KMS-11 (cell line): Measurements from ENCODE around the gene ZRANB1.

Source experiments
- H2AFZ ChIP-seq: fragments of 200-600 bp; sonication (generic); 2 replicates; pipeline ENCODE4 v1.6.1; 2016; ENCODE audit warnings: antibody characterized with exemption, mixed run types, low read depth
- H3K27ac ChIP-seq: fragments of 200-600 bp; sonication (generic); 2 replicates; pipeline ENCODE4 v1.6.1; 2016; ENCODE audit warnings: mild to moderate bottlenecking, mixed run types
- H3K27me3 ChIP-seq: fragments of 200-600 bp; sonication (generic); 2 replicates; pipeline ENCODE4 v1.6.1; 2017; ENCODE audit warnings: mild to moderate bottlenecking, low read depth, mixed run types, moderate library complexity; ENCODE audit not compliant: insufficient read depth
- H3K36me3 ChIP-seq: fragments of 200-600 bp; sonication (generic); 2 replicates; pipeline ENCODE4 v1.6.1; 2017; ENCODE audit warnings: mild to moderate bottlenecking, mixed run types; ENCODE audit not compliant: insufficient read depth
- H3K4me1 ChIP-seq: fragments of 200-600 bp; sonication (generic); 2 replicates; pipeline ENCODE4 v1.6.1; 2016; ENCODE audit warnings: mild to moderate bottlenecking, low read depth, mixed run types; ENCODE audit not compliant: poor library complexity, severe bottlenecking
- H3K4me2 ChIP-seq: fragments of 200-600 bp; sonication (generic); 2 replicates; pipeline ENCODE4 v1.7.0; 2016; ENCODE audit warnings: mild to moderate bottlenecking, mixed run types
- H3K4me3 ChIP-seq: fragments of 200-600 bp; sonication (generic); IDR thresholded peaks from 2 replicates; pipeline ENCODE4 v1.6.1; 2017; ENCODE audit warnings: low read depth, low read length, mixed read lengths; ENCODE audit not compliant: insufficient read depth
- H3K79me2 ChIP-seq: fragments of 200-600 bp; sonication (generic); 2 replicates; pipeline ENCODE4 v1.6.1; 2016; ENCODE audit warnings: low read depth, mixed run types; ENCODE audit not compliant: insufficient read depth
- H3K9ac ChIP-seq: fragments of 200-600 bp; sonication (generic); 2 replicates; pipeline ENCODE4 v1.6.1; 2016; ENCODE audit warnings: mild to moderate bottlenecking, mixed run types
- H4K20me1 ChIP-seq: fragments of 200-600 bp; sonication (generic); 2 replicates; pipeline ENCODE4 v1.6.1; 2016; ENCODE audit warnings: mild to moderate bottlenecking, mixed run types; ENCODE audit not compliant: insufficient read depth
- TF ChIP-seq, protein P1 (sequence below): fragments of 200-600 bp; sonication (generic); conservative IDR thresholded peaks from 2 replicates; pipeline ENCODE4 v1.6.1; 2017; ENCODE audit warnings: low read depth, mild to moderate bottlenecking, antibody characterized with exemption, low read length, moderate library complexity, mixed read lengths

Gene ZRANB1

GRCh38 chr10:124943301-124944092 is 1.6 kb downstream of the ZRANB1 start:
- H3K4me1 ChIP-seq = peaks cover 54% of the 10 kb centered on the region
- TF ChIP-seq, protein P1, sequence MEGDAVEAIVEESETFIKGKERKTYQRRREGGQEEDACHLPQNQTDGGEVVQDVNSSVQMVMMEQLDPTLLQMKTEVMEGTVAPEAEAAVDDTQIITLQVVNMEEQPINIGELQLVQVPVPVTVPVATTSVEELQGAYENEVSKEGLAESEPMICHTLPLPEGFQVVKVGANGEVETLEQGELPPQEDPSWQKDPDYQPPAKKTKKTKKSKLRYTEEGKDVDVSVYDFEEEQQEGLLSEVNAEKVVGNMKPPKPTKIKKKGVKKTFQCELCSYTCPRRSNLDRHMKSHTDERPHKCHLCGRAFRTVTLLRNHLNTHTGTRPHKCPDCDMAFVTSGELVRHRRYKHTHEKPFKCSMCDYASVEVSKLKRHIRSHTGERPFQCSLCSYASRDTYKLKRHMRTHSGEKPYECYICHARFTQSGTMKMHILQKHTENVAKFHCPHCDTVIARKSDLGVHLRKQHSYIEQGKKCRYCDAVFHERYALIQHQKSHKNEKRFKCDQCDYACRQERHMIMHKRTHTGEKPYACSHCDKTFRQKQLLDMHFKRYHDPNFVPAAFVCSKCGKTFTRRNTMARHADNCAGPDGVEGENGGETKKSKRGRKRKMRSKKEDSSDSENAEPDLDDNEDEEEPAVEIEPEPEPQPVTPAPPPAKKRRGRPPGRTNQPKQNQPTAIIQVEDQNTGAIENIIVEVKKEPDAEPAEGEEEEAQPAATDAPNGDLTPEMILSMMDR = no peak
- peaks cover 3% of the 10 kb centered on the region; the same call in 1 of the 2 replicates for H3K36me3 ChIP-seq
- no peaks in the 10 kb centered on the region for H3K27me3 ChIP-seq
- H3K9ac ChIP-seq = no peak overlapping the region
- H3K4me2 ChIP-seq = no peak overlapping the region
- H3K27ac ChIP-seq = no peak overlapping the region
- peaks cover 59% of the 10 kb centered on the region for H3K79me2 ChIP-seq
- peaks cover 2% of the 10 kb centered on the region; the same call in 1 of the 2 replicates for H4K20me1 ChIP-seq
- no peak overlapping the region for H3K4me3 ChIP-seq
- no peak overlapping the region for H2AFZ ChIP-seq

DNA sequence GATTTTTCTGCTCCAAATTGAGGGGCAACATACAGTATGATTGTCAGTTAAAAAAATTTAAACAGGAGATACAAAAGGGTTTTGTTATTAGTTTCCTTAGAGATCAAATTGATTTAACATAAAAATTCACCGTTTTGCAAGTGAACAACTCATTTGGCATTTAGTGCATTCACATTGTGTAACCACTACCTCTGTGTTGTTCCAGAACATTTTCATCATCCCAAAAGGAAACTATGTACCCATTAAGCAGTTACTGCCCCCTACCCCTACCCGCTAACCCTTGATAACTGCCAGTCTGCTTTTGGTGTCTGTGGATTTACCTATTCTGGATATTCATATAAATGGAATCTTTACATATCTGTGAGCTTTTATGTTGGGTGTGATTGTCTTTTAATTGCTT is 3.1 kb downstream of the ZRANB1 start:
- no peaks in the 10 kb centered on the region for H4K20me1 ChIP-seq
- H3K27ac ChIP-seq = no peak overlapping the region
- H2AFZ ChIP-seq = no peak overlapping the region
- TF ChIP-seq, protein P1 = no peak
- peaks cover 3% of the 10 kb centered on the region; the same call in 1 of the 2 replicates for H3K36me3 ChIP-seq
- H3K4me3 ChIP-seq = no peak overlapping the region
- peaks cover 61% of the 10 kb centered on the region for H3K4me1 ChIP-seq
- H3K4me2 ChIP-seq = no peak overlapping the region
- peaks cover 57% of the 10 kb centered on the region for H3K79me2 ChIP-seq
- H3K9ac ChIP-seq = no peak overlapping the region
- no peaks in the 10 kb centered on the region for H3K27me3 ChIP-seq

DNA sequence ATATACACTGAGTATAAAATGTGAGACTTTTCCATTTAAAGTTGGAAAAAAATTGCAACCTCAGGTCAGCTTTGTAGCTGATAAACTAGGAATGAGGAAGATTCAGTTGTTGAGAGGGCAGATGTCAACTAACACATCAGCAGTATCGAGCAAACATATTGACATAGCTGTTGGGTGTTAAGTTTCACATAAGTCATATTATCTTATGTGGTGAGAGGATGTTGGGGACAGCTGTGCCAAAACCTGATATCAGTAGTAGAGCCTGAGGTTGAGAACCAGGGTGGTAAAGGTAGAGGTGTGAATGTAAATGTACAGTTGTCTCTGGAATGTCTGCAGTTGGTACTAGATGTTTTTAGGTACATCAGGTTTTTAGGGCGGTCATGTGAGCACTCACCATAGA is 5.0 kb downstream of the ZRANB1 start:
- peaks cover 60% of the 10 kb centered on the region for H3K4me1 ChIP-seq
- no peak overlapping the region for H3K4me3 ChIP-seq
- H3K27ac ChIP-seq = peak overlapping the region; percentile 51; the same call in 1 of the 2 replicates
- H3K27me3 ChIP-seq = no peaks in the 10 kb centered on the region
- no peaks in the 10 kb centered on the region for H4K20me1 ChIP-seq
- TF ChIP-seq, protein P1 = no peak
- H3K4me2 ChIP-seq = peak overlapping the region; percentile 84
- H3K9ac ChIP-seq = no peak overlapping the region
- peaks cover 60% of the 10 kb centered on the region for H3K79me2 ChIP-seq
- peaks cover 3% of the 10 kb centered on the region; the same call in 1 of the 2 replicates for H3K36me3 ChIP-seq
- no peak overlapping the region for H2AFZ ChIP-seq

DNA sequence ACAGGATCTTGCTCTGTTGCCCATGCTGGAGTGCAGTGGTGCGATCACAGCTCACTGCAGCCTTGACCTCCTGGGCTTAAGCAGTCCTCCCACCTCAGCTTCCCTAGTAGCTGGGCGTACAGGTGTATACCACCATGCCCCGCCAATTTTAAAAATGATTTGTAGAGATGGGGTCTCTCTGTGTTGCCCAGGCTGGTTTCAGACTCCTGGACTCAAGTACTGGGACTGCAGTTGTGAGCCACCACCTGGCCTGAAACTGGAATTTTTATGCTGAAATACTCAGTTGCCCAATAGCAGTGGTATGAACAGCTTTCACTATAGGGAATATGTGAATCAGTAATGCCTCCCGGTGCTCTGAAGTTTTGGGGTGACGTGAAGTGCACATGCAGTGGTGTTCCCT is 7.6 kb downstream of the ZRANB1 start:
- TF ChIP-seq, protein P1 = no peak
- Histone ChIP-seq H4K20me1 (no peaks in the 10 kb centered on the region), H3K4me1 (peaks cover 46% of the 10 kb centered on the region), H3K9ac (no peak overlapping the region), H3K4me2 (no peak overlapping the region), H2AFZ (no peak overlapping the region), H3K4me3 (no peak overlapping the region), H3K27me3 (no peaks in the 10 kb centered on the region), H3K79me2 (peaks cover 72% of the 10 kb centered on the region), H3K27ac (no peak overlapping the region), H3K36me3 (peaks cover 3% of the 10 kb centered on the region; the same call in 1 of the 2 replicates)
